Colonic mucosa (tissue), 4 donors: ENCODE measurements around the gene NOX4. TPM values are rescaled to one million over a fixed set of nuclear protein-coding genes. Genes with fewer than 3 reads are reported as not detected.

Experiments
- DNase-seq: peaks from one replicate; pipeline ENCODE4 v3.0.0-alpha.2; 2020
- H3K27ac ChIP-seq: fragments of 200-600 bp; one replicate; pipeline ENCODE4 v1.8.0; 2021
- H3K27me3 ChIP-seq: fragments of 200-600 bp; one replicate; pipeline ENCODE4 v1.8.0; 2021
- H3K36me3 ChIP-seq: fragments of 200-600 bp; one replicate; pipeline ENCODE4 v1.8.0; 2021
- H3K4me1 ChIP-seq: fragments of 200-600 bp; one replicate; pipeline ENCODE4 v1.8.0; 2021; ENCODE audit warnings: mild to moderate bottlenecking
- H3K4me3 ChIP-seq: fragments of 200-600 bp; one replicate; pipeline ENCODE4 v1.8.0; 2021
- H3K9ac ChIP-seq, 2 donors: one replicate each; pipeline ENCODE4 v1.7.0; 2013; ENCODE audit warnings: control low read depth in 2 of 2, low read depth in 2 of 2, low read length in 2 of 2
- H3K9me3 ChIP-seq: fragments of 200-600 bp; one replicate; pipeline ENCODE4 v1.8.0; 2021
- CTCF ChIP-seq: fragments of 200-600 bp; IDR thresholded peaks from one replicate; pipeline ENCODE4 v1.8.0; 2022; ENCODE audit warnings: antibody characterized with exemption, mild to moderate bottlenecking
- intact Hi-C: fragments of 100-400 bp; cut with DNase I; formaldehyde crosslinking; loops from one replicate; pipeline ENCODE4 v1.14.1; 2022
- total RNA-seq, 2 donors: library from RNA; stranded (reverse); fragmentation: NEBNext Ultra II Directional in 1 of 2; extraction: Animal tissue kit (Norgen Biotek cat#: 25700) in 1 of 2; gene quantifications; one replicate each; pipeline ENCODE4 v1.2.1, GENCODE V29; 2021
- donor health status: healthy.
- donor health status: DM: no; HTN: no; CAD: no.
- donor health status: DM: no; HTN: no; CAD: no.

NOX4 gene
- total RNA-seq, 2 donors from 2014 or later, result 0.35 TPM; not detected in 1

- intact Hi-C loops, result no loop called here
- no peak for TF ChIP-seq CTCF
- H3K27ac ChIP-seq, result no peak overlapping the region
- H3K27me3 ChIP-seq, result no peaks in the 10 kb centered on the region
- H3K4me1 ChIP-seq, result no peaks in the 10 kb centered on the region
- H3K9ac ChIP-seq, result no peak overlapping the region
- H3K4me3 ChIP-seq, result no peak overlapping the region
- H3K9me3 ChIP-seq, result no peaks in the 10 kb centered on the region
- no peak for DNase-seq
- no peaks in the 10 kb centered on the region for H3K36me3 ChIP-seq
These were observed 38.6 kb upstream of the NOX4 start for GRCh38 chr11:89529626-89530380.

GRCh38 chr11:89521792-89522191 lies 30.6 kb upstream of the NOX4 start:
- intact Hi-C loops, result no loop called here
- Histone ChIP-seq H3K4me3 (no peak overlapping the region), H3K27me3 (no peaks in the 10 kb centered on the region), H3K9ac (no peak overlapping the region), H3K27ac (no peak overlapping the region), H3K36me3 (no peaks in the 10 kb centered on the region), H3K9me3 (no peaks in the 10 kb centered on the region), H3K4me1 (no peaks in the 10 kb centered on the region)
- no peak for TF ChIP-seq CTCF
- DNase-seq, result no peak

- no peaks in the 10 kb centered on the region for H3K9me3 ChIP-seq
- no peaks in the 10 kb centered on the region for H3K4me1 ChIP-seq
- no peak overlapping the region for H3K9ac ChIP-seq
- DNase-seq, result no peak
- intact Hi-C loops, result no loop called here
- no peak for TF ChIP-seq CTCF
- no peaks in the 10 kb centered on the region for H3K27me3 ChIP-seq
- H3K27ac ChIP-seq, result no peak overlapping the region
- H3K36me3 ChIP-seq, result no peaks in the 10 kb centered on the region
- no peak overlapping the region for H3K4me3 ChIP-seq
These were observed 30.1 kb upstream of the NOX4 start for GRCh38 chr11:89521294-89521693.

- Histone ChIP-seq H3K4me1 (no peaks in the 10 kb centered on the region), H3K9ac (no peak overlapping the region), H3K27ac (no peak overlapping the region), H3K9me3 (no peaks in the 10 kb centered on the region), H3K27me3 (no peaks in the 10 kb centered on the region), H3K36me3 (no peaks in the 10 kb centered on the region), H3K4me3 (no peak overlapping the region)
- no peak for TF ChIP-seq CTCF
- no peak for DNase-seq
- intact Hi-C loops, result no loop called here
These were observed 25.3 kb upstream of the NOX4 start for GRCh38 chr11:89516496-89516895.

- H3K27ac ChIP-seq, result no peak overlapping the region
These were observed 17.4 kb upstream of the NOX4 start for GRCh38 chr11:89508544-89508943.

More at GRCh38 chr11:89508544-89508943, 17.4 kb upstream of the NOX4 start:
- Histone ChIP-seq H3K9ac (no peak overlapping the region), H3K4me1 (no peaks in the 10 kb centered on the region), H3K36me3 (no peaks in the 10 kb centered on the region), H3K9me3 (no peaks in the 10 kb centered on the region), H3K27me3 (no peaks in the 10 kb centered on the region), H3K4me3 (no peak overlapping the region)
- TF ChIP-seq CTCF, result no peak
- intact Hi-C loops, result no loop called here
- no peak for DNase-seq
